NCI-H2029 treated with DMSO at 0.1 percent for 48 hours (cell line): ENCODE results near the gene CFHR4.
"Not testable (repeated sequence)": the region's sequence is repeated elsewhere in the genome, so short reads cannot be mapped to it uniquely, and the experiment has no call there.

ENCODE experiments used
- DNase-seq: peaks from one replicate; lab custom pipeline; 2025; lab: John Stamatoyannopoulos, UW

Gene CFHR4

GRCh38 chr1:196941474-196941873 is 53.6 kb downstream of the CFHR4 start:
- not testable (repeated sequence) for DNase-seq

GRCh38 chr1:196943568-196943967 is 55.7 kb downstream of the CFHR4 start, which contains the start of gene CFHR2:
CFHR2 (plus strand) TSS chr1:196943738; CDS start chr1:196943881, 143 bp downstream.
- DNase-seq: not testable (repeated sequence)

GRCh38 chr1:196951711-196952394 is 64.0 kb downstream of the CFHR4 start:
- no peak for DNase-seq

GRCh38 chr1:196954778-196955177 is 66.9 kb downstream of the CFHR4 start:
- DNase-seq: no peak

- no peak for DNase-seq
Observed at GRCh38 chr1:196955926-196956325, 68.1 kb downstream of the CFHR4 start.

- no peak for DNase-seq
Observed at GRCh38 chr1:196960854-196961253, 73.0 kb downstream of the CFHR4 start.
